ENCODE results near the gene DIP2C. TPM values are rescaled to one million over a fixed set of nuclear protein-coding genes. Genes with fewer than 3 reads are reported as not detected.

The DIP2C gene
- total and polyA plus RNA-seq, 2 donors (not counting 1 experiment from before 2014, with no cell fraction given), result 1.3 to 1.9 TPM

GRCh38 chr10:339038-339391, 350.5 kb downstream of the DIP2C start:
- no peak for ATAC-seq (ENCODE audit: low read depth)
- H3K9me3 ChIP-seq (ENCODE audit: control extremely low read depth in 1 of 3, control insufficient read depth in 2 of 3, insufficient read depth in 1 of 3, low read length in 2 of 3), result no peaks in the 10 kb centered on the region
- ChIA-PET CTCF (no interaction called here), POLR2A (no interaction called here)
- peaks cover 0 to 5% of the 10 kb centered on the region in 2 donors for H3K4me1 ChIP-seq (ENCODE audit: control insufficient read depth in 2 of 2, insufficient read depth in 2 of 2, low read length in 2 of 2)
- H3K9ac ChIP-seq (ENCODE audit: low read length), result no peak overlapping the region
- TF ChIP-seq, protein P1, sequence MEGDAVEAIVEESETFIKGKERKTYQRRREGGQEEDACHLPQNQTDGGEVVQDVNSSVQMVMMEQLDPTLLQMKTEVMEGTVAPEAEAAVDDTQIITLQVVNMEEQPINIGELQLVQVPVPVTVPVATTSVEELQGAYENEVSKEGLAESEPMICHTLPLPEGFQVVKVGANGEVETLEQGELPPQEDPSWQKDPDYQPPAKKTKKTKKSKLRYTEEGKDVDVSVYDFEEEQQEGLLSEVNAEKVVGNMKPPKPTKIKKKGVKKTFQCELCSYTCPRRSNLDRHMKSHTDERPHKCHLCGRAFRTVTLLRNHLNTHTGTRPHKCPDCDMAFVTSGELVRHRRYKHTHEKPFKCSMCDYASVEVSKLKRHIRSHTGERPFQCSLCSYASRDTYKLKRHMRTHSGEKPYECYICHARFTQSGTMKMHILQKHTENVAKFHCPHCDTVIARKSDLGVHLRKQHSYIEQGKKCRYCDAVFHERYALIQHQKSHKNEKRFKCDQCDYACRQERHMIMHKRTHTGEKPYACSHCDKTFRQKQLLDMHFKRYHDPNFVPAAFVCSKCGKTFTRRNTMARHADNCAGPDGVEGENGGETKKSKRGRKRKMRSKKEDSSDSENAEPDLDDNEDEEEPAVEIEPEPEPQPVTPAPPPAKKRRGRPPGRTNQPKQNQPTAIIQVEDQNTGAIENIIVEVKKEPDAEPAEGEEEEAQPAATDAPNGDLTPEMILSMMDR (IDR thresholded peaks at IDR 0.05), result no peak
- TF ChIP-seq EZH2 (IDR thresholded peaks at IDR 0.05; ENCODE audit: borderline replicate concordance, insufficient read depth, low read depth, low read length, poor library complexity, severe bottlenecking), result no peak
- no peaks in the 10 kb centered on the region for H3K36me3 ChIP-seq (replicated peaks in 1 of 2; ENCODE audit: control extremely low read depth in 1 of 2, control insufficient read depth in 1 of 2, extremely low read depth in 1 of 2, insufficient read depth in 2 of 2, low read length in 1 of 2)
- no peak for DNase-seq
- peaks cover 19% of the 10 kb centered on the region for H3K4me1 Mint-ChIP-seq
- no peaks in the 10 kb centered on the region for H3K9me3 Mint-ChIP-seq (ENCODE audit: insufficient read depth)
- no peaks in the 10 kb centered on the region for H3K27me3 ChIP-seq (replicated peaks in 1 of 4; ENCODE audit: control extremely low read depth in 1 of 4, control insufficient read depth in 3 of 4, insufficient read depth in 4 of 4, low read length in 3 of 4)
- H3K27me3 Mint-ChIP-seq, result no peaks in the 10 kb centered on the region
- intact Hi-C loops (cut with micrococcal nuclease), result no loop called here
- H3K79me2 ChIP-seq (ENCODE audit: control insufficient read depth, insufficient read depth, low read length), result no peaks in the 10 kb centered on the region
- no peak overlapping the region for H3K27ac ChIP-seq (ENCODE audit: low read length in 2 of 2)
- no peak overlapping the region for H3K4me2 ChIP-seq (replicated peaks; ENCODE audit: low read depth, low read length, poor library complexity, severe bottlenecking)
- no peak overlapping the region for H3K27ac Mint-ChIP-seq
- WGBS (ENCODE audit: insufficient coverage), result no CpG with 5 or more reads among the region's 2 CpGs
- H3K4me3 Mint-ChIP-seq, result no peak overlapping the region
- H4K20me1 ChIP-seq (ENCODE audit: control insufficient read depth, insufficient read depth, low read length, poor library complexity, severe bottlenecking), result no peaks in the 10 kb centered on the region
- H2AFZ ChIP-seq (ENCODE audit: insufficient read depth, low read depth, low read length, poor library complexity, severe bottlenecking), result no peak overlapping the region
- no peak overlapping the region for H3K4me3 ChIP-seq (ENCODE audit: control extremely low read depth in 1 of 5, extremely low read depth in 1 of 5, insufficient read depth in 1 of 5, low read depth in 2 of 5, low read length in 4 of 5)

GRCh38 chr10:338171-339037, 351.1 kb downstream of the DIP2C start:
- 78% methylated on average over 32 of the region's 33 CpGs for WGBS (ENCODE audit: insufficient coverage)
- Histone ChIP-seq H3K79me2 (ENCODE audit: control insufficient read depth, insufficient read depth, low read length) (no peaks in the 10 kb centered on the region), H3K27ac (ENCODE audit: low read length in 2 of 2) (no peak overlapping the region), H3K4me3 (ENCODE audit: control extremely low read depth in 1 of 5, extremely low read depth in 1 of 5, insufficient read depth in 1 of 5, low read depth in 2 of 5, low read length in 4 of 5) (no peak overlapping the region), H4K20me1 (ENCODE audit: control insufficient read depth, insufficient read depth, low read length, poor library complexity, severe bottlenecking) (no peaks in the 10 kb centered on the region), H3K4me1 (ENCODE audit: control insufficient read depth in 2 of 2, insufficient read depth in 2 of 2, low read length in 2 of 2) (peaks cover 6 to 11% of the 10 kb centered on the region in 2 donors), H3K27me3 (replicated peaks in 1 of 4; ENCODE audit: control extremely low read depth in 1 of 4, control insufficient read depth in 3 of 4, insufficient read depth in 4 of 4, low read length in 3 of 4) (no peaks in the 10 kb centered on the region), H3K36me3 (replicated peaks in 1 of 2; ENCODE audit: control extremely low read depth in 1 of 2, control insufficient read depth in 1 of 2, extremely low read depth in 1 of 2, insufficient read depth in 2 of 2, low read length in 1 of 2) (no peaks in the 10 kb centered on the region), H3K9ac (ENCODE audit: low read length) (no peak overlapping the region), H2AFZ (ENCODE audit: insufficient read depth, low read depth, low read length, poor library complexity, severe bottlenecking) (no peak overlapping the region), H3K9me3 (ENCODE audit: control extremely low read depth in 1 of 3, control insufficient read depth in 2 of 3, insufficient read depth in 1 of 3, low read length in 2 of 3) (no peaks in the 10 kb centered on the region), H3K4me2 (replicated peaks; ENCODE audit: low read depth, low read length, poor library complexity, severe bottlenecking) (no peak overlapping the region)
- Mint-ChIP-seq H3K9me3 (ENCODE audit: insufficient read depth) (no peaks in the 10 kb centered on the region), H3K27ac (peak overlapping the region; percentile 81), H3K27me3 (no peaks in the 10 kb centered on the region), H3K4me1 (peaks cover 25% of the 10 kb centered on the region), H3K4me3 (no peak overlapping the region)
- DNase-seq (no peak), ATAC-seq (ENCODE audit: low read depth) (no peak)
- ChIA-PET POLR2A (no interaction called here), CTCF (no interaction called here)
- intact Hi-C loops (cut with micrococcal nuclease), result no loop called here
- TF ChIP-seq, protein P1 (IDR thresholded peaks at IDR 0.05), result no peak
- TF ChIP-seq EZH2 (IDR thresholded peaks at IDR 0.05; ENCODE audit: borderline replicate concordance, insufficient read depth, low read depth, low read length, poor library complexity, severe bottlenecking), result no peak
